Osteoblast (primary cell): ENCODE results near the gene SRP68. TPM values are rescaled to one million over a fixed set of nuclear protein-coding genes. Genes with fewer than 3 reads are reported as not detected.
A peak's percentile ranks its signal among the peaks of the same experiment; 100 is the strongest.

Source experiments
- DNase-seq: peaks from one replicate; pipeline ENCODE4 v3.0.0; 2011; ENCODE audit warnings: low spot score, mixed read lengths; ENCODE audit not compliant: insufficient read length; ENCODE audit errors: missing footprints
- H2AFZ ChIP-seq: 2 replicates; pipeline ENCODE4 v1.6.0; 2011; ENCODE audit warnings: mild to moderate bottlenecking, low read length
- H3K27ac ChIP-seq: 2 replicates; pipeline ENCODE4 v1.5.1; 2011; ENCODE audit warnings: mild to moderate bottlenecking, low read depth, low read length, moderate library complexity
- H3K27me3 ChIP-seq: 2 replicates; pipeline ENCODE4 v1.6.0; 2012; ENCODE audit warnings: mild to moderate bottlenecking, control low read depth, inconsistent platforms, low read length, moderate library complexity; ENCODE audit not compliant: insufficient read depth
- H3K36me3 ChIP-seq: 2 replicates; pipeline ENCODE4 v1.5.1; 2011; ENCODE audit warnings: mild to moderate bottlenecking, low read length, control low read depth, moderate library complexity; ENCODE audit not compliant: insufficient read depth
- H3K4me1 ChIP-seq: 2 replicates; pipeline ENCODE4 v1.5.1; 2011; ENCODE audit warnings: mild to moderate bottlenecking, low read length, control low read depth, moderate library complexity; ENCODE audit not compliant: insufficient read depth
- H3K4me2 ChIP-seq: 2 replicates; pipeline ENCODE4 v1.6.0; 2011; ENCODE audit warnings: mild to moderate bottlenecking, low read length; ENCODE audit not compliant: insufficient read depth
- H3K4me3 ChIP-seq: fragments of 200-600 bp; sonication (generic); 3 replicates; pipeline ENCODE4 v1.5.1; 2012; ENCODE audit warnings: mild to moderate bottlenecking, low read length, inconsistent platforms; ENCODE audit not compliant: insufficient read depth
- H3K79me2 ChIP-seq: 2 replicates; pipeline ENCODE4 v1.6.0; 2012; ENCODE audit warnings: mild to moderate bottlenecking, low read length, control low read depth, inconsistent platforms; ENCODE audit not compliant: insufficient read depth
- H3K9me3 ChIP-seq: 2 replicates; pipeline ENCODE4 v1.5.1; 2011; ENCODE audit warnings: low read depth, low read length, control low read depth
- H4K20me1 ChIP-seq: 2 replicates; pipeline ENCODE4 v1.6.0; 2012; ENCODE audit warnings: mild to moderate bottlenecking, low read length, control low read depth; ENCODE audit not compliant: insufficient read depth
- CTCF ChIP-seq: IDR thresholded peaks from 2 replicates; pipeline ENCODE4 v1.5.1; 2011; ENCODE audit warnings: mild to moderate bottlenecking, low read depth, low read length, moderate library complexity; ENCODE audit errors: extremely low read depth
- total RNA-seq: library from RNA; depleted of rRNA; stranded (reverse); fragments of >200 nt; gene quantifications from 2 replicates; pipeline ENCODE4 v1.2.3, GENCODE V29; 2012

Gene SRP68
- total RNA-seq, 1 donor = 25.3 TPM

GRCh38 chr17:76039121-76039520 lies 33.2 kb downstream of the SRP68 start:
- Histone ChIP-seq H3K36me3 (peaks cover 55% of the 10 kb centered on the region), H3K4me3 (no peak overlapping the region), H3K27me3 (no peaks in the 10 kb centered on the region), H3K79me2 (no peaks in the 10 kb centered on the region), H3K4me1 (no peaks in the 10 kb centered on the region), H4K20me1 (peaks cover 9% of the 10 kb centered on the region), H2AFZ (no peak overlapping the region), H3K27ac (no peak overlapping the region), H3K4me2 (no peak overlapping the region), H3K9me3 (no peaks in the 10 kb centered on the region)
- DNase-seq = no peak
- TF ChIP-seq CTCF = no peak

DNA sequence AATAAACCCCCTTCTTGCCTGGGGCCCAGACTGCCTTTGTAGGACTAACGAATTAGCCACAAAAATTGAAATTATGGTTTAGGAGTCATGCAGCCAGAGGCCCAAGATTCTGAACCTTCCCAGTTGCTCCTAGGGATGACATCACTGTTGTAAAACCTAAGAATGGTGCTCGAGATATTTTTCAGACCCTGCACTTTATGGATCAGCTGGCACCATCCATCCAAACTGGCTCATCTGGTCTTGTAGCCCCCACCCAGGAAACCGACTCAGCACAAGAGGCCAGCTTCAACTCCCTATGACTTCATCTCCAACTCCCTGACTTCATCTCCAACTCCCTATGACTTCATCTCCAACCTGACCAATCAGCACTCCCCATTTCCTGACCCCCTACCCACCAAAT lies 34.3 kb downstream of the SRP68 start:
- Histone ChIP-seq H3K9me3 (no peaks in the 10 kb centered on the region), H3K36me3 (peaks cover 44% of the 10 kb centered on the region), H4K20me1 (peaks cover 9% of the 10 kb centered on the region), H3K79me2 (no peaks in the 10 kb centered on the region), H3K4me1 (no peaks in the 10 kb centered on the region), H3K4me2 (no peak overlapping the region), H3K4me3 (no peak overlapping the region), H3K27me3 (no peaks in the 10 kb centered on the region), H2AFZ (no peak overlapping the region), H3K27ac (no peak overlapping the region)
- no peak for TF ChIP-seq CTCF
- no peak for DNase-seq

DNA sequence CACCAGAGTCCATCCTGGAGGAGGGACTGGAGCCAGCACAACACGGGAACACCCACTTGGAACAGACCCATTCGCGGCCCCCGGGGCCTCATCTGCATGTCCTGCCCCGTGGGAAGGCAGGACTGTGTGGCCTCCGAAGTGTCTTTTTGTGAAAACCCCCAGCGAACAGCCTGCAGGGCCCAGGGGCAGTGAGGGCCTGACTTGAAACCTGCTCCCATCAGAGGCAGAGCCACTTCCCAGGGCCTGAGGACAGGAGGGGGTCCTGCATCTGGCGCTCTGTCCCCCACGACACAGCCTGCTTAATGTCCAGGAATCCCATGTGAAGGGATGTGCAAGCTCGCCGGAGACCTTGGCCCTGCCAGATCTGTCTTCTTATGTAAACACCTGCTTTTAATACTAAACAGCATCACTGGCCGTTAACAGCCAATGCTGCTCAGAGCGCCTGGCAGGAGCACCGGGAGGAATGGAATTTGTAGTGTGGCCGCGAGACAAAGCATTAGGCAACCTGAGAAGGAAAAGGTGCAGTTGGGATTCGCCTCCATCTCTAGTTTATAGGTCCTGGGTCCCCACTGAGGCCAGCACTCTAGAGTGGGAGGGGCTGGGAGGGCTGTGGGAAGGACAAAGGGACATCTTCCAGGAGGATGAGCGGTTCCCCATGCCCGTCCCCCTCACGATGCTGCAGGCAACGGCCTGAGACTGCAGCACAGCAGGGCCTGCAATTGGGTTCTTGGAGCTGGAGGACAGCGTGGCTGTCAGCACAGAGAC lies 35.6 kb downstream of the SRP68 start:
- Histone ChIP-seq H3K27ac (no peak overlapping the region), H3K4me3 (no peak overlapping the region), H3K27me3 (no peaks in the 10 kb centered on the region), H3K4me2 (no peak overlapping the region), H3K79me2 (no peaks in the 10 kb centered on the region), H3K4me1 (no peaks in the 10 kb centered on the region), H3K9me3 (no peaks in the 10 kb centered on the region), H2AFZ (no peak overlapping the region), H4K20me1 (peaks cover 9% of the 10 kb centered on the region), H3K36me3 (peaks cover 34% of the 10 kb centered on the region)
- DNase-seq = peak; percentile 82
- TF ChIP-seq CTCF = no peak

GRCh38 chr17:76034428-76035350 lies 37.6 kb downstream of the SRP68 start:
- no peak overlapping the region for H2AFZ ChIP-seq
- peaks cover 14% of the 10 kb centered on the region for H3K36me3 ChIP-seq
- H3K4me3 ChIP-seq = no peak overlapping the region
- H3K27ac ChIP-seq = no peak overlapping the region
- DNase-seq = peak; percentile 42
- no peaks in the 10 kb centered on the region for H3K4me1 ChIP-seq
- H3K79me2 ChIP-seq = no peaks in the 10 kb centered on the region
- H3K4me2 ChIP-seq = no peak overlapping the region
- no peaks in the 10 kb centered on the region for H3K27me3 ChIP-seq
- H3K9me3 ChIP-seq = no peaks in the 10 kb centered on the region
- TF ChIP-seq CTCF = no peak
- H4K20me1 ChIP-seq = peaks cover under 1% of the 10 kb centered on the region
